Activated T-cell treated with anti-CD3 and anti-CD28 coated beads, Interleukin-2, amount 50 U/mL, for 24 hours (primary cell): ENCODE measurements around the gene MEIS2.

Source experiments
- DNase-seq: peaks from one replicate; pipeline ENCODE4 v3.0.0-alpha.2; 2020
- H3K27ac Mint-ChIP-seq: 2 replicates; pipeline ENCODE4 v1.8.0; 2020; ENCODE audit warnings: mild to moderate bottlenecking, mixed read lengths
- H3K27me3 Mint-ChIP-seq: 2 replicates; pipeline ENCODE4 v1.8.0; 2020; ENCODE audit warnings: mixed read lengths
- H3K36me3 Mint-ChIP-seq: 2 replicates; pipeline ENCODE4 v1.8.0; 2020; ENCODE audit warnings: low read depth, mixed read lengths
- H3K4me1 Mint-ChIP-seq: 2 replicates; pipeline ENCODE4 v1.8.0; 2020; ENCODE audit warnings: low read depth, mixed read lengths
- H3K4me3 Mint-ChIP-seq: 2 replicates; pipeline ENCODE4 v1.8.0; 2020; ENCODE audit warnings: mild to moderate bottlenecking, moderate library complexity, mixed read lengths
- H3K9me3 Mint-ChIP-seq: 2 replicates; pipeline ENCODE4 v1.8.0; 2020; ENCODE audit warnings: mixed read lengths

The MEIS2 gene

GRCh38 chr15:36938131-36938530, 162.2 kb downstream of the MEIS2 start:
- no peak overlapping the region for H3K4me3 Mint-ChIP-seq
- H3K27ac Mint-ChIP-seq: no peak overlapping the region
- H3K27me3 Mint-ChIP-seq: peaks cover 6% of the 10 kb centered on the region
- H3K36me3 Mint-ChIP-seq: no peaks in the 10 kb centered on the region
- no peaks in the 10 kb centered on the region for H3K4me1 Mint-ChIP-seq
- no peak for DNase-seq
- H3K9me3 Mint-ChIP-seq: no peaks in the 10 kb centered on the region

DNA sequence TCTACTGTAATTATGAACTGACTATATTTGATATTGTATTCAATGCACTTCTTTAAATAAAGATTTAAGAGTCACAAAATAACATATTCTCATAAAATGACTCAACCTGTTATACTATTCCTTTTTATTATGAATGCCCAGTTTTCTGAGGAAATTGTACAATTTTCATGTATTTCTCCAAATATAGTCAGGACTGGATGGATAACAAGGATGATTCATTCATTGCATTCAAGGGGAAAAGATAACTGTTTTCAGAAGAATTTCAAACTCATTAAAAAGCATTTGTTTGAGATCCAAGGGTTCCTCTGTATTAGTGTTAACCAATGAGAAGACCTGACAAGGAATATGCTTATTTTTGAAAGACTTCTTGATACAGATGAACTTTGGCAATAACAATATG, 163.7 kb downstream of the MEIS2 start:
- no peaks in the 10 kb centered on the region for H3K36me3 Mint-ChIP-seq
- H3K4me1 Mint-ChIP-seq: no peaks in the 10 kb centered on the region
- DNase-seq: no peak
- no peak overlapping the region for H3K27ac Mint-ChIP-seq
- peaks cover 6% of the 10 kb centered on the region for H3K27me3 Mint-ChIP-seq
- H3K4me3 Mint-ChIP-seq: no peak overlapping the region
- H3K9me3 Mint-ChIP-seq: no peaks in the 10 kb centered on the region

DNA sequence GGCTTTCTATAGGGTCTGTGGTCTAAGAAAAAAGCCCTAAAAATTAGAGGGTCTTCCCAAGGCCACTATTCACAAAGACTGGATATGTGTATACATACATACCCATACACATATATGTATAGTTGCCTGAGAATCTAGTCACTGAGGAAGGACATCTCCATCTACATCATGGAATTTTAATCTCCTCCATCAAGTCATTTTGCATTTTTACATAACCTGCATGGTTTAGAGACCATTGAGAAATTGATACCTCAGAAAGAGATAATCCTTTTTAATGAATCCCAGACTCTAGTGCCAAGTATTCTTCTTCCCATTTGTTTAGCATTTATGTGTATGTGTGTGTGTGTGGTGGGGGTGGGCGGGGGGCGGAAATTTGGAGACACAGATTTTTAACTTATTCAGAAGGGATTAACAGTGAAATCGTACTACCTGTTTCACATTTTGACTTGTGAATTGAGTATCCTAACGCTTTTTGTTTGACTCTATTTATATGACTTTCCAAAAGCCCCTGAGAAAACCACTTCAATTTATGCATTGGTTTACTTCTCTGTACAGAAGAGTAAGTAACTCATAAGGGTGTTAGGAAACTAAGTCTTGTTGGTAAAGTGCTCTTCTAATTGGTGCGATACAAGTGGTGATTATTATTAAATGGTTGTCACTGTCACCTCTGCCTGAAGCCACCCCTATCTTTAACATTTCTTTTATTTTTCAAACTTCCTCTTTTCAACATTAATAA, 166.9 kb downstream of the MEIS2 start:
- no peaks in the 10 kb centered on the region for H3K4me1 Mint-ChIP-seq
- H3K4me3 Mint-ChIP-seq: no peak overlapping the region
- no peaks in the 10 kb centered on the region for H3K36me3 Mint-ChIP-seq
- no peak for DNase-seq
- H3K27ac Mint-ChIP-seq: no peak overlapping the region
- H3K27me3 Mint-ChIP-seq: peaks cover 3% of the 10 kb centered on the region
- H3K9me3 Mint-ChIP-seq: no peaks in the 10 kb centered on the region

DNA sequence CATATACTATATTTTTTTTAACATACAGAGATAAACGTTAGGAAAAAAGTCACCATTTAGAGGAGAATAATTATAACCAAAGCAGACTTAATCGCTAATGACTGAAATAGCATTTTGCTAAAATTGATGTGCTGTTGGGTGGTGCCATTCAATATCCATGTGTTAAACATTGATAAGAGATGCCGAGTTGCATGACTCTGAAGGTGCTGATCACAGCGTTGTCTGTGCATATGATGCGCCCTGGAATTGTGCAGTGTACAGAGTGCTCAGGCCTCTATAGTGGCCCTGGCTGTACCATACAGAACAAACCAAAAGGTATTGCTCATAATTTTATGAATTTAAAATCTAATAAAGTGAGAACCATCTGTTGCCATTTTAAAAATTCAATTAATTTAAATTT, 168.3 kb downstream of the MEIS2 start:
- no peak overlapping the region for H3K27ac Mint-ChIP-seq
- H3K4me1 Mint-ChIP-seq: no peaks in the 10 kb centered on the region
- no peak overlapping the region for H3K4me3 Mint-ChIP-seq
- peaks cover 6% of the 10 kb centered on the region for H3K27me3 Mint-ChIP-seq
- no peaks in the 10 kb centered on the region for H3K36me3 Mint-ChIP-seq
- no peaks in the 10 kb centered on the region for H3K9me3 Mint-ChIP-seq
- DNase-seq: no peak

- DNase-seq: no peak
- Mint-ChIP-seq H3K36me3 (no peaks in the 10 kb centered on the region), H3K9me3 (no peaks in the 10 kb centered on the region), H3K4me3 (no peak overlapping the region), H3K4me1 (no peaks in the 10 kb centered on the region), H3K27ac (no peak overlapping the region), H3K27me3 (peaks cover 8% of the 10 kb centered on the region)
Observed at GRCh38 chr15:36931434-36931833, 168.9 kb downstream of the MEIS2 start.

DNA sequence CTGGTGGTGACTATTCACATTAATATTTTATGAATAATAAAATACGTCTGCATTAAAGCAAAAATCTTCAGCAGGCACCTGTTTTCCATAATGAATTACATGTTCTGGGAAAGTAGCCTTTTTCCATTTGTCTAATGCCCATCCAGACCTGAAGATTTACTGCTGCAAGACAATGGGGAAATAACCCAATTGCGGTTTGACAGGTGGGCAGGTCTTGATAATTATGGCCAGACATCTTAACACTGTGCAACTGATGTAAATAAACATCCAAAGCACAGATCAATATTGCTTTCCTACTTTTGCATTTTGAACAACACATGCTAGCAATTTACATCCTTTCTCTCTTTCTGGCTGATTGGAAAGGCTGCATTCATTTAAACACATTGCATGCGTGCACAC, 173.9 kb downstream of the MEIS2 start:
- H3K4me3 Mint-ChIP-seq: no peak overlapping the region
- H3K27me3 Mint-ChIP-seq: peaks cover 8% of the 10 kb centered on the region
- H3K36me3 Mint-ChIP-seq: no peaks in the 10 kb centered on the region

GRCh38 chr15:36925653-36926426, 174.5 kb downstream of the MEIS2 start:
- H3K36me3 Mint-ChIP-seq: no peaks in the 10 kb centered on the region
- peaks cover 8% of the 10 kb centered on the region for H3K27me3 Mint-ChIP-seq
- no peak for DNase-seq
- no peak overlapping the region for H3K27ac Mint-ChIP-seq
- H3K9me3 Mint-ChIP-seq: no peaks in the 10 kb centered on the region
- H3K4me3 Mint-ChIP-seq: no peak overlapping the region
- H3K4me1 Mint-ChIP-seq: no peaks in the 10 kb centered on the region

More for the DNA sequence above, 173.9 kb downstream of the MEIS2 start:
- Mint-ChIP-seq H3K4me1 (no peaks in the 10 kb centered on the region), H3K9me3 (no peaks in the 10 kb centered on the region), H3K27ac (no peak overlapping the region)
- no peak for DNase-seq

DNA sequence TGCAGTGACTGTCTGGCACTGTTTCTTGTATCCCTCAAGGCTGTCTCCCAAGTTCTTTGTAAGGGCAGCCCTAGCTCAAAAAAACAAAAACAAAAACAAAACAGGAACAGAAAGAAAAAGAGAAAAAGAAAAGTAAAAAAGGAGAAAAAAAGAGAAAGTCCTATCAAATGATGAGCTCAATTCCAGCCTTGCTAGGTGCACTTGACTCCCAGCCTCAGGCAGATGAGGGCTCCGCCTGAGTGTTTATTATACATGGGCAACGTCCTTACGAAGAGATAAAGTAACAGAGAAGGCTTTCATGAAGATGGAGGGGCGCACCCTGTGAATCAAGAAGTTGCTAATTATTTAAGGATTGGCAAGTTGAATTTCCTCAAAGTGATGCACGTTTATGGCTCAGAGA, 175.3 kb downstream of the MEIS2 start:
- Mint-ChIP-seq H3K4me3 (no peak overlapping the region), H3K36me3 (no peaks in the 10 kb centered on the region), H3K4me1 (no peaks in the 10 kb centered on the region), H3K27ac (no peak overlapping the region), H3K9me3 (no peaks in the 10 kb centered on the region), H3K27me3 (peaks cover 8% of the 10 kb centered on the region)
- DNase-seq: no peak

- Mint-ChIP-seq H3K36me3 (no peaks in the 10 kb centered on the region), H3K4me1 (no peaks in the 10 kb centered on the region), H3K27ac (no peak overlapping the region), H3K9me3 (no peaks in the 10 kb centered on the region), H3K27me3 (peaks cover 5% of the 10 kb centered on the region), H3K4me3 (no peak overlapping the region)
- no peak for DNase-seq
Observed at GRCh38 chr15:36924034-36924433, 176.3 kb downstream of the MEIS2 start.

GRCh38 chr15:36921484-36922091, 178.8 kb downstream of the MEIS2 start:
- Mint-ChIP-seq H3K27ac (no peak overlapping the region), H3K9me3 (no peaks in the 10 kb centered on the region), H3K27me3 (no peaks in the 10 kb centered on the region), H3K36me3 (no peaks in the 10 kb centered on the region), H3K4me3 (no peak overlapping the region), H3K4me1 (no peaks in the 10 kb centered on the region)
- DNase-seq: no peak

- Mint-ChIP-seq H3K9me3 (no peaks in the 10 kb centered on the region), H3K27ac (no peak overlapping the region), H3K4me1 (no peaks in the 10 kb centered on the region), H3K36me3 (no peaks in the 10 kb centered on the region), H3K4me3 (no peak overlapping the region), H3K27me3 (no peaks in the 10 kb centered on the region)
- no peak for DNase-seq
Observed at GRCh38 chr15:36917411-36918267, 182.7 kb downstream of the MEIS2 start.

DNA sequence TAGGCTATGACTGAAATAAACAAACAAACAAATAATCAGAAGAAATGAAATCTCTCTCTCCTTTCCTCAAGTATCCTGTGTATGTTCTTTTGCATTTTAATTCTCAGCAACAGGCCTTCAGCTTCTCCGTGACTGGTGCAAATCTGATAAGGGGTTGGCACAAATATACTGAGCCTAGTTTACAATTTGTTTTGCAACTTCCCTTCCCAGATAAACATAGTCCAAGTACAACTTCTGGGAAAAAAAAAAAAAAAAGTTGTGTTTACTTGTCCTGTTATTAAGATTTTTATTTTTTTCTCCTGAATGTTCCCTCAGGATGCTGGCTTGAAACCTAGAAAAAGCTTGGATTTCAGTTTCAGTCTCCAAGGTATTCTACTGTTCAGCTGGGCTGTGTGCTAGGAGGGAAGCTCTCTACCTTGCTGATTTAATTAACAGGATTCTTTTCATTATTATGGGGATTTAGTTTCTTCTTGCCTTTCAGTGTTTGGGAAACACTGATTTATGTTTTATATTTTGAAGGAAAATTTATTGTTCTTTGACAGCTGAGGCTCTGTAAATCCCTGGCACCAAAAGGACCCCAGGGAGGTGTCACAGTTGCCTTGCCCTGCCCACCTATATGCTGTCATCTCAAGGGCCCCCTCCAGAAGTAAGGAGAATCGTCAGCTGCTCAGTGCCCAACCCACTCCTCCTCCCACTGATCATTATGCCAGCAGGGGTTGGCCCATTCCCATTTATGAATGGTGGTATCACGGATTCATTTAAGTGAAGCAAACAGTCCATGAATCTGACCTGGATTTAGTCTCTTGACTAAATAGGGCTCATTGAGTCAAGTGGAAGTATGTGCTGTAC, 185.2 kb downstream of the MEIS2 start:
- no peak overlapping the region for H3K27ac Mint-ChIP-seq
- DNase-seq: no peak
- H3K4me1 Mint-ChIP-seq: no peaks in the 10 kb centered on the region
- H3K27me3 Mint-ChIP-seq: no peaks in the 10 kb centered on the region
- H3K4me3 Mint-ChIP-seq: no peak overlapping the region
- H3K36me3 Mint-ChIP-seq: no peaks in the 10 kb centered on the region
- no peaks in the 10 kb centered on the region for H3K9me3 Mint-ChIP-seq

GRCh38 chr15:36914466-36914865, 185.9 kb downstream of the MEIS2 start:
- H3K4me3 Mint-ChIP-seq: no peak overlapping the region
- no peaks in the 10 kb centered on the region for H3K36me3 Mint-ChIP-seq
- no peaks in the 10 kb centered on the region for H3K27me3 Mint-ChIP-seq
- H3K4me1 Mint-ChIP-seq: no peaks in the 10 kb centered on the region
- no peak for DNase-seq
- no peaks in the 10 kb centered on the region for H3K9me3 Mint-ChIP-seq
- no peak overlapping the region for H3K27ac Mint-ChIP-seq

GRCh38 chr15:36912311-36912712, 188.0 kb downstream of the MEIS2 start:
- no peak for DNase-seq

More at GRCh38 chr15:36912311-36912712, 188.0 kb downstream of the MEIS2 start:
- Mint-ChIP-seq H3K4me1 (no peaks in the 10 kb centered on the region), H3K4me3 (no peak overlapping the region), H3K36me3 (no peaks in the 10 kb centered on the region), H3K27me3 (no peaks in the 10 kb centered on the region), H3K27ac (no peak overlapping the region), H3K9me3 (no peaks in the 10 kb centered on the region)
